ENCODE measurements around the gene GGN. TPM values are rescaled to one million over a fixed set of nuclear protein-coding genes. Genes with fewer than 3 reads are reported as not detected.

Gene GGN
- 0.59 TPM for total RNA-seq
- long read RNA-seq, result 0 reads

GRCh38 chr19:38387550-38388348 is at the start of gene GGN:
Gene GGN, minus strand, starts transcription at chr19:38388034. Its CDS starts 773 bp downstream, at chr19:38387261.
- intact Hi-C loops (cut with DNase I), result no loop called here
- Histone ChIP-seq H3K9me3 (no peaks in the 10 kb centered on the region), H3K27me3 (ENCODE audit: low read depth) (peaks cover 12% of the 10 kb centered on the region), H3K4me3 (peak within 1 kb of the TSS; percentile 62), H3K4me1 (peaks cover 32% of the 10 kb centered on the region), H3K27ac (peak within 1 kb of the TSS; percentile 39), H3K36me3 (peaks cover 14% of the 10 kb centered on the region)
- peak; percentile 90 to 92 for ATAC-seq
- peak; percentile 90 for DNase-seq
- TF ChIP-seq CTCF (IDR thresholded peaks at IDR 0.05), result no peak

DNA sequence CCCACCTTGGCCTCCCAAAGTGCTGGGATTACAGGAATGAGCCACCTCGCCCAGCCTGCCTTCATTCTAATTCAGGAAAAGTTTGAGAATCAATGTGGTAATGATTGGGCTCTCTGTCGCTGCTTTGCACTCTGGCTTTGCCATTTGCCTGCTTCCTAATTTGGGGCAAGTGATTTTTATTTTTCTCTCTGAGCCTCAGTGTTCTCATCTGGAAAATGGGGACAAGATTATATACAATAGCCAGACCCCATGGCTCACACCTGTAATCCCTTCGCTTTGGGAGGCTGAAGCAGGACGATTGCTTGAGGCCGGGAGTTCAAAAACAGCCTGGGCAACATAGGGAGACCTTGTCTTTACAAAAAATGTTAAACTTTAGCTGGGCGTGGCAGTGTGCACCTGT is 49.5 kb upstream of the GGN start:
- Histone ChIP-seq H3K9me3 (no peaks in the 10 kb centered on the region), H3K36me3 (no peaks in the 10 kb centered on the region), H3K4me1 (no peaks in the 10 kb centered on the region), H3K4me3 (no peak overlapping the region), H3K27me3 (ENCODE audit: low read depth) (peaks cover 32% of the 10 kb centered on the region), H3K27ac (no peak overlapping the region)
- intact Hi-C loops (cut with DNase I), result no loop called here
- DNase-seq (no peak), ATAC-seq (no peak)
- TF ChIP-seq CTCF (IDR thresholded peaks at IDR 0.05), result no peak

DNA sequence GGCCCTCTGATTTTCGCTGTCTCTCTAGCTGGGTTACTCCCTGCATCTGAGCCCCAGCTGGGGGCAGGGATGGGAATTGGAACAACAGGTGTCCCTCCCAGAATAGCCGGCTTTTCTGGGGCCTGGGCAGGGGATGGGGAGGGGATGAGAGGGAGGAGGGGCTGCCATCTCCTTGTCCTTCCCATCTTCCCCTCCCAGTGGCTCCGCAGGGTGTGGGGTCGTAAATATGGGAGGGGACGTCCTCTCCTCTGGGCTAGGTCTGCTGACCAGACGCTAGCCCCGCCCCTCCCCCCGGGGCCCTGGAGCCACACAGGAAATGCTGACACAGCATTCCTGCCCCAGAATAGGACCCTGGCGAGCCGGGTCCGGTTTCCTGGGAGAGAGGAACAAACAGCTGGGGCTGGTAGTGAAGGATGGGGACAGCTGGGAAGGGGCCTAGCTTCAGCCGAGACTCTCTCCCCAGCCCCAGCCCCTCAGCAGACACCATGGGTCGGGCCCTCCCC is 46.8 kb upstream of the GGN start:
- Histone ChIP-seq H3K27me3 (ENCODE audit: low read depth) (peaks cover 36% of the 10 kb centered on the region), H3K27ac (no peak overlapping the region), H3K36me3 (no peaks in the 10 kb centered on the region), H3K9me3 (no peaks in the 10 kb centered on the region), H3K4me3 (no peak overlapping the region), H3K4me1 (no peaks in the 10 kb centered on the region)
- no peak for DNase-seq
- TF ChIP-seq CTCF (IDR thresholded peaks at IDR 0.05), result no peak
- intact Hi-C loops (cut with DNase I), result no loop called here
- ATAC-seq, result no peak

GRCh38 chr19:38433268-38433733 is 45.5 kb upstream of the GGN start, which contains the start of gene RYR1:
Gene RYR1, plus strand, starts transcription at chr19:38433691. Its CDS starts 139 bp downstream, at chr19:38433830.
- no peak for TF ChIP-seq CTCF (IDR thresholded peaks at IDR 0.05)
- Histone ChIP-seq H3K36me3 (no peaks in the 10 kb centered on the region), H3K9me3 (no peaks in the 10 kb centered on the region), H3K4me3 (peak within 1 kb of the TSS; percentile 8), H3K27ac (no peak within 1 kb of the TSS), H3K27me3 (ENCODE audit: low read depth) (peaks cover 36% of the 10 kb centered on the region), H3K4me1 (no peaks in the 10 kb centered on the region)
- ATAC-seq (peak; percentile 74 to 85), DNase-seq (peak; percentile 79)
- intact Hi-C loops (cut with DNase I), result no loop called here

DNA sequence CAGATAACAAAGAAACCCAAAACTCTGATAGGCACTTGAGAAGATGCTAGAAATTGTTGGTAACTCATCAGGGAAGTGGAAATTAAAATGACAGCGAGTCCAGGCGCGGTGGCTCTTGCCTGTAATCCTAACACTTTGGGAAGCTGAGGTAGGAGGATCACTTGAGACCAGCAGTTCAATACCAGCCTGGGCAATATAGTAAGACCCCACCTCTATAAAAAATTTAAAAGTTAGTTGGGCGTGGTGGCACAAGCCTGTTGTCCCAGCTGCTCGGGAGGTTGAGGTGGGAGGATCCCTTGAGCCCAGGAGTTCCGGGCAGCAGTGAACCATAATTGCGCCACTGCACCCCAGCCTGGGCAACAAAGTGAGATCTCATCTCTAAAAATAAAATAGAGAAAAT is 43.1 kb upstream of the GGN start:
- Histone ChIP-seq H3K36me3 (no peaks in the 10 kb centered on the region), H3K27ac (no peak overlapping the region), H3K4me1 (no peaks in the 10 kb centered on the region), H3K27me3 (ENCODE audit: low read depth) (peaks cover 33% of the 10 kb centered on the region), H3K4me3 (no peak overlapping the region), H3K9me3 (no peaks in the 10 kb centered on the region)
- TF ChIP-seq CTCF (IDR thresholded peaks at IDR 0.05), result no peak
- ATAC-seq (no peak), DNase-seq (no peak)
- intact Hi-C loops (cut with DNase I), result no loop called here

Measured in lower lobe of right lung (tissue), 2 donors.